GM12878 (cell line): ENCODE measurements around the gene EPS8L1. TPM values are rescaled to one million over a fixed set of nuclear protein-coding genes. Genes with fewer than 3 reads are reported as not detected.

ENCODE experiments used
- ATAC-seq: fragments of 200-7000 bp; cut with Tn5 transposase; 3 replicates; pipeline ENCODE4 v1.9.1; 2020; ENCODE audit warnings: mild to moderate bottlenecking, moderate library complexity
- BruUV-seq: library from RNA; stranded (reverse); fragments of 400-500 nt; replicated peaks from 2 replicates; lab custom pipeline; 2021; lab: Mats Ljungman, UMichigan
- CTCF ChIA-PET: fragments of 300-600 bp; sonication (Branson Sonifier 250); formaldehyde crosslinking; extraction: SDS; loops from one replicate; lab custom pipeline; 2021; ENCODE audit warnings: inconsistent platforms; lab: Yijun Ruan, JAX
- POLR2A ChIA-PET: fragments of 350-600 bp; formaldehyde crosslinking; extraction: SDS; loops from one replicate; lab custom pipeline; 2021; ENCODE audit warnings: inconsistent platforms; lab: Charles Lee
- RAD21 ChIA-PET: fragments of 300-600 bp; sonication (Branson Sonifier 250); formaldehyde crosslinking; loops from one replicate; lab custom pipeline; 2023; ENCODE audit warnings: antibody characterized with exemption; ENCODE audit not compliant: unreplicated experiment; lab: Charles Lee
- SMC1A ChIA-PET: fragments of 300-600 bp; sonication (Branson Sonifier 250); formaldehyde crosslinking; loops from one replicate; lab custom pipeline; 2023; ENCODE audit not compliant: unreplicated experiment, uncharacterized antibody; lab: Charles Lee
- DNase-seq: peaks from one replicate; pipeline ENCODE4 v3.0.0-alpha.2; 2011; ENCODE audit warnings: low read depth, low spot score
- FAIRE-seq: peaks from 3 replicates; lab custom pipeline; 2011; peaks lifted over from hg19 to GRCh38; lab: Jason Lieb, UNC
- H2AFZ ChIP-seq: 2 replicates; pipeline ENCODE4 v1.6.0; 2011; ENCODE audit warnings: low read depth, low read length, control low read depth; ENCODE audit not compliant: control insufficient read depth
- H3K27ac ChIP-seq: 2 replicates; pipeline ENCODE4 v1.5.1; 2011; ENCODE audit warnings: control low read depth; ENCODE audit not compliant: control insufficient read depth, insufficient read depth
- H3K27me3 ChIP-seq, 2 experiments: replicated peaks in 1 of 2; 2 replicates each; pipeline versions ENCODE4 v1.6.0 to v1.6.1; 2011; ENCODE audit warnings: low read length in 1 of 2; ENCODE audit not compliant: control insufficient read depth in 2 of 2, insufficient read depth in 2 of 2
- H3K36me3 ChIP-seq, 2 experiments: 2 replicates each; pipeline ENCODE4 v1.5.1; 2011; ENCODE audit warnings: low read length in 1 of 2; ENCODE audit not compliant: control insufficient read depth in 2 of 2, insufficient read depth in 2 of 2
- H3K4me1 ChIP-seq: 2 replicates; pipeline ENCODE4 v1.6.1; 2011; ENCODE audit warnings: mild to moderate bottlenecking, low read length, moderate library complexity, mixed read lengths; ENCODE audit not compliant: control insufficient read depth, insufficient read depth
- H3K4me2 ChIP-seq: 2 replicates; pipeline ENCODE4 v1.6.0; 2011; ENCODE audit warnings: control low read depth; ENCODE audit not compliant: control insufficient read depth, insufficient read depth
- H3K4me3 ChIP-seq: fragments of 200-600 bp; sonication (generic); 2 replicates; pipeline ENCODE4 v1.5.1; 2016
- H3K79me2 ChIP-seq: 2 replicates; pipeline ENCODE4 v1.6.0; 2011; ENCODE audit warnings: low read length; ENCODE audit not compliant: control insufficient read depth, insufficient read depth
- H3K9ac ChIP-seq: 2 replicates; pipeline ENCODE4 v1.8.0; 2011; ENCODE audit warnings: low read length, control low read depth, mixed read lengths; ENCODE audit not compliant: control insufficient read depth, insufficient read depth
- H3K9me3 ChIP-seq: replicated peaks from 3 replicates; pipeline ENCODE4 v1.5.1; 2011; ENCODE audit warnings: mild to moderate bottlenecking, low read length; ENCODE audit not compliant: control insufficient read depth, insufficient read depth
- H4K20me1 ChIP-seq: 2 replicates; pipeline ENCODE4 v1.6.0; 2011; ENCODE audit not compliant: control insufficient read depth, insufficient read depth
- BCL11A ChIP-seq: IDR thresholded peaks from 2 replicates; pipeline ENCODE4 v1.6.1; 2011; ENCODE audit warnings: low read depth, low read length
- BMI1 ChIP-seq: fragments of 450-650 bp; IDR thresholded peaks from 2 replicates; pipeline ENCODE4 v1.6.1; 2016; ENCODE audit warnings: mild to moderate bottlenecking, moderate library complexity, borderline replicate concordance
- EED ChIP-seq: sonication (generic); IDR thresholded peaks from 2 replicates; pipeline ENCODE4 v1.6.1; 2016; ENCODE audit warnings: antibody characterized with exemption, low read depth
- FOXK2 ChIP-seq: fragments of 450-650 bp; IDR thresholded peaks from 2 replicates; pipeline ENCODE4 v1.6.1; 2017; ENCODE audit warnings: mild to moderate bottlenecking, moderate library complexity
- GATAD2B ChIP-seq: fragments of 450-650 bp; conservative IDR thresholded peaks from 2 replicates; pipeline ENCODE4 v1.6.1; 2017; ENCODE audit warnings: low read depth, mild to moderate bottlenecking, moderate library complexity
- IKZF2 ChIP-seq, 2 experiments: fragments of 450-650 bp; IDR thresholded peaks; 2 replicates each; pipeline ENCODE4 v1.6.1; 2017; ENCODE audit warnings: mild to moderate bottlenecking in 2 of 2, moderate library complexity in 2 of 2
- MTA2 ChIP-seq: fragments of 450-650 bp; IDR thresholded peaks from 2 replicates; pipeline ENCODE4 v1.6.1; 2016; ENCODE audit warnings: low read depth, mild to moderate bottlenecking, moderate library complexity
- MXI1 ChIP-seq: fragments of 150-350 bp; IDR thresholded peaks from 2 replicates; pipeline ENCODE4 v1.6.1; 2011; ENCODE audit warnings: low read depth, mild to moderate bottlenecking, inconsistent platforms, low read length, improper control_type of control experiment
- MYB ChIP-seq: fragments of 150-350 bp; IDR thresholded peaks from 2 replicates; pipeline ENCODE4 v1.6.1; 2014; ENCODE audit warnings: mild to moderate bottlenecking, low read depth, low read length, borderline replicate concordance
- NR2C2 ChIP-seq: IDR thresholded peaks from 2 replicates; pipeline ENCODE4 v1.6.1; 2011; ENCODE audit warnings: borderline replicate concordance, low read depth; ENCODE audit not compliant: control insufficient read depth, insufficient read length
- POLR2AphosphoS2 ChIP-seq: IDR thresholded peaks from 2 replicates; pipeline ENCODE4 v1.6.1; 2011; ENCODE audit warnings: low read depth, mild to moderate bottlenecking, low read length, improper control_type of control experiment, moderate library complexity
- RELA ChIP-seq: fragments of 450-650 bp; IDR thresholded peaks from 2 replicates; pipeline ENCODE4 v1.8.0; 2014; ENCODE audit warnings: borderline replicate concordance; ENCODE audit not compliant: partially characterized antibody
- SIX5 ChIP-seq: IDR thresholded peaks from 2 replicates; pipeline ENCODE4 v1.6.1; 2011; ENCODE audit warnings: mild to moderate bottlenecking, low read depth, low read length, moderate library complexity; ENCODE audit not compliant: severe bottlenecking
- STAT1 ChIP-seq: fragments of 450-650 bp; conservative IDR thresholded peaks from 2 replicates; pipeline ENCODE4 v1.6.1; 2014; ENCODE audit warnings: antibody characterized with exemption, mild to moderate bottlenecking
- TBL1XR1 ChIP-seq: IDR thresholded peaks from 2 replicates; pipeline ENCODE4 v1.6.1; 2012; ENCODE audit warnings: low read depth, low read length, improper control_type of control experiment
- TCF7 ChIP-seq: IDR thresholded peaks from 2 replicates; pipeline ENCODE4 v1.6.1; 2014; ENCODE audit warnings: antibody characterized with exemption, borderline replicate concordance
- ZBED1 ChIP-seq: IDR thresholded peaks from 2 replicates; pipeline ENCODE4 v1.6.1; 2016; ENCODE audit warnings: borderline replicate concordance
- ZNF274 ChIP-seq: IDR thresholded peaks from one replicate; pipeline ENCODE4 v1.8.0; 2011; ENCODE audit not compliant: insufficient read length, insufficient read depth
- WGBS: methylation state at CpG from one replicate; pipeline ENCODE4 v1.1.6; 2016; ENCODE audit warnings: low lambda C conversion rate; ENCODE audit not compliant: insufficient replicate concordance, insufficient coverage; ENCODE audit errors: missing lambda C conversion rate; 5-methylcytosine and 5-hydroxymethylcytosine counted together
- in situ Hi-C: fragments of 300-500 bp; cut with MboI; formaldehyde crosslinking; loops from 9 replicates; pipeline ENCODE4 v1.14.3; 2018; ENCODE audit warnings: mixed read lengths
- intact Hi-C: fragments of 100-400 bp; cut with micrococcal nuclease; formaldehyde crosslinking; loops from one replicate; pipeline ENCODE4 v1.14.2; 2022; ENCODE audit not compliant: unreplicated experiment
- polyA plus RNA-seq, 11 experiments: library from polyadenylated mRNA; depleted of rRNA in 4 of 11; unstranded in 6 of 11; stranded (reverse) in 5 of 11; fragments of >200 nt; fragmentation: Nextera tagmentation in 4 of 11; fragmentation: Illumina TruSeq in 1 of 11; extraction: Ambion mirVana in 4 of 11; extraction: Trizol in 1 of 11; gene quantifications; 1 replicate in 1 of 11; 2 replicates in 10 of 11; pipeline versions ENCODE4 v1.2.1 to v1.2.3, GENCODE V29; 2011 to 2016; ENCODE audit warnings: inconsistent platforms in 2 of 11, missing spikeins in 2 of 11, low read depth in 1 of 11
- total RNA-seq, 4 experiments: library from RNA; depleted of rRNA in 3 of 4; stranded (reverse); fragments of >200 nt in 3 of 4; fragmentation: Illumina TruSeq in 1 of 4; extraction: Trizol in 1 of 4; gene quantifications; 2 replicates each; pipeline versions ENCODE4 v1.2.1 to v1.2.3, GENCODE V29; 2013 to 2021
- TF ChIP-seq, protein P1 (sequence below): fragments of 450-650 bp; IDR thresholded peaks from 2 replicates; pipeline ENCODE4 v1.6.1; 2016; ENCODE audit warnings: mild to moderate bottlenecking, moderate library complexity, borderline replicate concordance
- TF ChIP-seq, protein P2 (sequence below): IDR thresholded peaks from 2 replicates; pipeline ENCODE4 v1.6.1; 2012; ENCODE audit warnings: low read depth, low read length, improper control_type of control experiment

EPS8L1 gene
- total and polyA plus RNA-seq, 10 of the 15 experiments (the other 5 are each of a cell fraction or from before 2014, with no cell fraction given): 0.68 to 2.2 (median 0.96) TPM; not detected in 2

DNA sequence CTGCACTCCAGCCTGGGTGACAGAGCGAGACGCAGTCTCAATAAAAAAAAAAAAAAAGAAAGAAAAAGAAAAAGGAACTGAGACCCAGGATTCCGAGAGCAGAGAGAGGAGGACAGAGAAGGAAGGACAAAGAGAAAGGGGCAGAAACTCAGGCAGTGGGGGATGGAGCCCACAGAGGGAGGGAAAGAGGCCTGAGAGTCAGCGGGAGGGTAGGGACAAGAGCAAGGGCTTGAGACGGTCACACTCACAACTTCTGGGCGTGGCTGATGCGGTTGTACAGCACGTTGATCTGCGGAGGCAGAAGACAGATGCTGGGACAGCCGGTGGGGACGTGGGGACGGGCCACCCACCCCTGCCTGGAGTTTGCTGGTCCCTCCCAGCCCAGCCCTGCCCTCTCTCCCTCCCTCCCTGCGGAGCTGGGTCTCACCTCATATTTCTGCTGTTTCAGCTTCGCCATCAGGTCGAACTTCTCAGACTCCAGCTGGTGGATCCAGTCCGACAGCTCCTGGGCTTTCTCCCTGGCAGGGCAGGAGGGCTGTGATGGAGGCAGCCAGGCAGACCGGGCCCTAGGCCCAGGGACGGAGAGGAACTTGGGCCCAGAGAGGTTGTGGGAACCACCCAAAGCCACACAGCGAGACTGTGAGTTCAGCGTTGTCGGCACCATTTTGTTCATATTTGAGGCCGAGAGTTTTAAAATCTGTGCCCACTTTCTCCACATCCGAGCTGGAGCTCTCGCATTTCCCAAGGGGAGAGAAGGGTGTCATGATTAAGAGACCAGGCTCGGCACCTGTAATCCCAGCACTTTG is 58.2 kb downstream of the EPS8L1 start:
- H3K79me2 ChIP-seq: no peaks in the 10 kb centered on the region
- no peaks in the 10 kb centered on the region for H4K20me1 ChIP-seq
- no peak overlapping the region for H3K4me3 ChIP-seq
- CTCF ChIA-PET: interaction anchor here (2.5 kb wide), 1 partner anchor 46 kb away, joined by 17 read pairs; no protein-coding TSS in a partner anchor
- SMC1A ChIA-PET: interaction anchor here (1.4 kb wide), 1 partner anchor 459 kb away, joined by 3 read pairs; no protein-coding TSS in a partner anchor
- no peak for FAIRE-seq
- peak; percentile 84 for ATAC-seq
- no peaks in the 10 kb centered on the region for H3K27me3 ChIP-seq
- DNase-seq: no peak
- H2AFZ ChIP-seq: peak overlapping the region; percentile 30; the same call in 1 of the 2 replicates
- peaks cover 13% of the 10 kb centered on the region for H3K4me1 ChIP-seq
- H3K36me3 ChIP-seq: no peaks in the 10 kb centered on the region
- 47% methylated on average over 21 of the region's 25 CpGs for WGBS
- H3K27ac ChIP-seq: no peak overlapping the region
- intact Hi-C loops (no loop called here), in situ Hi-C loops (no loop called here)
- H3K9me3 ChIP-seq: no peaks in the 10 kb centered on the region
- BruUV-seq: no TSS peak
- H3K4me2 ChIP-seq: no peak overlapping the region
- POLR2A ChIA-PET: no interaction called here
- RAD21 ChIA-PET: interaction anchor here (0.5 kb wide), 1 partner anchor 14 kb away, joined by 3 read pairs; no protein-coding TSS in a partner anchor
- H3K9ac ChIP-seq: no peak overlapping the region
- TF ChIP-seq RELA (no peak), MTA2 (0 out of 2 replicates have a peak, but pooled peaks have one; percentile 16), MXI1 (no peak), FOXK2 (no peak), POLR2AphosphoS2 (no peak), NR2C2 (no peak), IKZF2 (IDR thresholded peaks at IDR 0.05) (peak; percentile 53 to 58; a peak in 2 of 4 replicates), BMI1 (no peak), MYB (no peak), TCF7 (no peak), STAT1 (no peak), SIX5 (no peak), ZBED1 (no peak), EED (0 out of 2 replicates have a peak, but pooled peaks have one; percentile 13), TBL1XR1 (no peak), BCL11A (no peak), ZNF274 (no peak), GATAD2B (no peak)
- TF ChIP-seq, protein P1, sequence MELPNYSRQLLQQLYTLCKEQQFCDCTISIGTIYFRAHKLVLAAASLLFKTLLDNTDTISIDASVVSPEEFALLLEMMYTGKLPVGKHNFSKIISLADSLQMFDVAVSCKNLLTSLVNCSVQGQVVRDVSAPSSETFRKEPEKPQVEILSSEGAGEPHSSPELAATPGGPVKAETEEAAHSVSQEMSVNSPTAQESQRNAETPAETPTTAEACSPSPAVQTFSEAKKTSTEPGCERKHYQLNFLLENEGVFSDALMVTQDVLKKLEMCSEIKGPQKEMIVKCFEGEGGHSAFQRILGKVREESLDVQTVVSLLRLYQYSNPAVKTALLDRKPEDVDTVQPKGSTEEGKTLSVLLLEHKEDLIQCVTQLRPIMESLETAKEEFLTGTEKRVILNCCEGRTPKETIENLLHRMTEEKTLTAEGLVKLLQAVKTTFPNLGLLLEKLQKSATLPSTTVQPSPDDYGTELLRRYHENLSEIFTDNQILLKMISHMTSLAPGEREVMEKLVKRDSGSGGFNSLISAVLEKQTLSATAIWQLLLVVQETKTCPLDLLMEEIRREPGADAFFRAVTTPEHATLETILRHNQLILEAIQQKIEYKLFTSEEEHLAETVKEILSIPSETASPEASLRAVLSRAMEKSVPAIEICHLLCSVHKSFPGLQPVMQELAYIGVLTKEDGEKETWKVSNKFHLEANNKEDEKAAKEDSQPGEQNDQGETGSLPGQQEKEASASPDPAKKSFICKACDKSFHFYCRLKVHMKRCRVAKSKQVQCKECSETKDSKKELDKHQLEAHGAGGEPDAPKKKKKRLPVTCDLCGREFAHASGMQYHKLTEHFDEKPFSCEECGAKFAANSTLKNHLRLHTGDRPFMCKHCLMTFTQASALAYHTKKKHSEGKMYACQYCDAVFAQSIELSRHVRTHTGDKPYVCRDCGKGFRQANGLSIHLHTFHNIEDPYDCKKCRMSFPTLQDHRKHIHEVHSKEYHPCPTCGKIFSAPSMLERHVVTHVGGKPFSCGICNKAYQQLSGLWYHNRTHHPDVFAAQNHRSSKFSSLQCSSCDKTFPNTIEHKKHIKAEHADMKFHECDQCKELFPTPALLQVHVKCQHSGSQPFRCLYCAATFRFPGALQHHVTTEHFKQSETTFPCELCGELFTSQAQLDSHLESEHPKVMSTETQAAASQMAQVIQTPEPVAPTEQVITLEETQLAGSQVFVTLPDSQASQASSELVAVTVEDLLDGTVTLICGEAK: peak; percentile 61
- TF ChIP-seq, protein P2, sequence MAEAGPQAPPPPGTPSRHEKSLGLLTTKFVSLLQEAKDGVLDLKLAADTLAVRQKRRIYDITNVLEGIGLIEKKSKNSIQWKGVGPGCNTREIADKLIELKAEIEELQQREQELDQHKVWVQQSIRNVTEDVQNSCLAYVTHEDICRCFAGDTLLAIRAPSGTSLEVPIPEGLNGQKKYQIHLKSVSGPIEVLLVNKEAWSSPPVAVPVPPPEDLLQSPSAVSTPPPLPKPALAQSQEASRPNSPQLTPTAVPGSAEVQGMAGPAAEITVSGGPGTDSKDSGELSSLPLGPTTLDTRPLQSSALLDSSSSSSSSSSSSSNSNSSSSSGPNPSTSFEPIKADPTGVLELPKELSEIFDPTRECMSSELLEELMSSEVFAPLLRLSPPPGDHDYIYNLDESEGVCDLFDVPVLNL: no peak
